ENCODE measurements around the gene ANKRD33B. TPM values are rescaled to one million over a fixed set of nuclear protein-coding genes. Genes with fewer than 3 reads are reported as not detected.

ANKRD33B gene
- total RNA-seq, 1 donor from 2014 or later, result 0.84 TPM

DNA sequence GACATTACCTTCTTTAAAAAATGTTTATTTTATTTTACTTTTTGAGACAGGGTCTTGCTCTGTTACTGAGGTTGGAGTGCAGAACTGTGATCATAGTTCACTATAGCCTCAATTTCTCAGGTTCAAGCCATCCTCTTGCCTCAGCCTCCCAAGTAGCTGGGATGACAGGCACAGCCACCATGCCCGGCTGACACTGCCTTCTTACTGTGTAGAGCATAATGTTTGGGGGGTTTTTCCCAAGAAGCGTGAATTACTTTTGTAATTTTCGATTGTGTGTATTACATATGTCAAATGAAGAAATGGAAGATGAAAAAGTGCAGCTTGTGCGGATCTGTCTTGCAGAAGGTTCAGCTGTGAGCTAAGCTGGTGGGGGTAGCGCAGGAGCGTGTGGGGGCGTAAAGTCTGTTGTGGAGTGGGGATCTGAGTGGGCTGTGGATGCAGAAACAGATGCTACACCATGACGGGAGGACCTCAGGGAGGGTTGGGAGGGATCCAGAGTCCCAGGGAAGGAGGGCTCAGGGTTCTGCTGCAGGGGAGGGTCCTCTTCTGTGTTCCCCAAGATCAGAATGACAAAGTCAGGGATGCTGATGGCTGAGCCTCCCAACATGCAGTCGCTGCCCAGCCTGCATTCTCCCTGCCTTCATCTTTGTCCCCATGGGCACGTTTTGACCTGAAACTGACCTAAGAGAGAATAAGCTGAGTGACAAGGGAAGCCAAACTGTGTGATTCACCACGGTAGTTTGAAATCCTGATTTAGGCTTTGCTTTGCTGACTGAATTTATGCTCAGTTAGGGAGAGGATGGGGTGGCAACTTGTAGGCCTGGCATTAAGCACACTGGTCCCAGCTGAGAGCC, 6.8 kb upstream of the ANKRD33B start:
- TF ChIP-seq, protein P1, sequence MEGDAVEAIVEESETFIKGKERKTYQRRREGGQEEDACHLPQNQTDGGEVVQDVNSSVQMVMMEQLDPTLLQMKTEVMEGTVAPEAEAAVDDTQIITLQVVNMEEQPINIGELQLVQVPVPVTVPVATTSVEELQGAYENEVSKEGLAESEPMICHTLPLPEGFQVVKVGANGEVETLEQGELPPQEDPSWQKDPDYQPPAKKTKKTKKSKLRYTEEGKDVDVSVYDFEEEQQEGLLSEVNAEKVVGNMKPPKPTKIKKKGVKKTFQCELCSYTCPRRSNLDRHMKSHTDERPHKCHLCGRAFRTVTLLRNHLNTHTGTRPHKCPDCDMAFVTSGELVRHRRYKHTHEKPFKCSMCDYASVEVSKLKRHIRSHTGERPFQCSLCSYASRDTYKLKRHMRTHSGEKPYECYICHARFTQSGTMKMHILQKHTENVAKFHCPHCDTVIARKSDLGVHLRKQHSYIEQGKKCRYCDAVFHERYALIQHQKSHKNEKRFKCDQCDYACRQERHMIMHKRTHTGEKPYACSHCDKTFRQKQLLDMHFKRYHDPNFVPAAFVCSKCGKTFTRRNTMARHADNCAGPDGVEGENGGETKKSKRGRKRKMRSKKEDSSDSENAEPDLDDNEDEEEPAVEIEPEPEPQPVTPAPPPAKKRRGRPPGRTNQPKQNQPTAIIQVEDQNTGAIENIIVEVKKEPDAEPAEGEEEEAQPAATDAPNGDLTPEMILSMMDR (conservative IDR thresholded peaks at IDR 0.05), result no peak
- Mint-ChIP-seq H3K4me3 (no peak overlapping the region), H3K9me3 (no peaks in the 10 kb centered on the region), H3K4me1 (no peaks in the 10 kb centered on the region), H3K27ac (ENCODE audit: unreplicated experiment) (no peak overlapping the region), H3K27me3 (ENCODE audit: low read depth) (peaks cover 75% of the 10 kb centered on the region), H3K36me3 (ENCODE audit: low read depth) (no peaks in the 10 kb centered on the region)
- DNase-seq (ENCODE audit: low read depth, low spot score), result no peak

DNA sequence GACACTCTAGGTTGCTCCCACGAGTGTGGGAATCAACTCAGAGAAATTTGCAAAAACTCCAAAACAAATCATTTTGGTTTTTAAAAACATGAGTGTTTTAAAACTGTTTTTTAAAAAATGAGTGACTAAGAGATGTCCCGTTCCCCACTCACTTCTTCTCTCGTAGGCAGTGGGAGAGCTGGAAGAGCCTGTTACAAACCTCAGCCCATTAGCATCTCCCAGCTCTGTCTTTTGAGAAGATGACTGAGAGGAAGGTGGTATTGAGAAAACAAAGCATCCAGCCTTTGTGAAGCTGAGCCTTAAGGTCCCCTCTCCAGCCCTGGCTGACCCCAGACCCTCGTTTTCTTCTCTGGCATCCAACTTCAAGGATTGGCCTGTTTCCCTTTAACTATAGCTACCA, 4.7 kb upstream of the ANKRD33B start:
- Mint-ChIP-seq H3K27ac (ENCODE audit: unreplicated experiment) (no peak overlapping the region), H3K4me1 (no peaks in the 10 kb centered on the region), H3K36me3 (ENCODE audit: low read depth) (no peaks in the 10 kb centered on the region), H3K9me3 (no peaks in the 10 kb centered on the region), H3K4me3 (no peak overlapping the region), H3K27me3 (ENCODE audit: low read depth) (peaks cover 83% of the 10 kb centered on the region)
- DNase-seq (ENCODE audit: low read depth, low spot score), result no peak
- TF ChIP-seq, protein P1 (conservative IDR thresholded peaks at IDR 0.05), result no peak

DNA sequence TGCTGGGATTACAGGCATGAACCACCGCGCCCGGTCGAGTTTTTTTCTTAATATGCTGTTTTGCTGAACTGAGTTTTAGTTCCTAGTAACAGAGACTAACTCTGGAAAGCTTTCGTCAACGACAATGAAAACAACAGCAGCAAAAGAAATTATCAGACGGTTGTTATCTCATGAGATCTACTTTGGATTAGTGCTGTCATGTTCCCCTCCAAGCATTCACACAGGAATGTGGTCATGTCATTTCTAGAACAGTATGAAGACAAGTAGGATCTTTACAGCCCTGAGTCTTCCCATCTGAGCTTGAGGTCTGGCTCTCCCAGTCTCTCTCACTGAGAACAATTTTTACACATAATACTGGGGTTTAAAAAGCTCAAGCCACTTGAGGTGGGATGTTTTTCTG, 4.0 kb upstream of the ANKRD33B start:
- Mint-ChIP-seq H3K27ac (ENCODE audit: unreplicated experiment) (no peak overlapping the region), H3K4me1 (no peaks in the 10 kb centered on the region), H3K27me3 (ENCODE audit: low read depth) (peaks cover 83% of the 10 kb centered on the region), H3K9me3 (no peaks in the 10 kb centered on the region), H3K4me3 (no peak overlapping the region), H3K36me3 (ENCODE audit: low read depth) (no peaks in the 10 kb centered on the region)
- TF ChIP-seq, protein P1 (conservative IDR thresholded peaks at IDR 0.05), result no peak
- DNase-seq (ENCODE audit: low read depth, low spot score), result no peak

- TF ChIP-seq, protein P1 (conservative IDR thresholded peaks at IDR 0.05), result no peak
- no peak for DNase-seq (ENCODE audit: low read depth, low spot score)
- H3K9me3 Mint-ChIP-seq, result no peaks in the 10 kb centered on the region
- H3K36me3 Mint-ChIP-seq (ENCODE audit: low read depth), result no peaks in the 10 kb centered on the region
- peak overlapping the region; percentile 64 for H3K4me3 Mint-ChIP-seq
- peaks cover 87% of the 10 kb centered on the region for H3K27me3 Mint-ChIP-seq (ENCODE audit: low read depth)
- H3K27ac Mint-ChIP-seq (ENCODE audit: unreplicated experiment), result no peak overlapping the region
- peaks cover 6% of the 10 kb centered on the region for H3K4me1 Mint-ChIP-seq
These were observed 1.4 kb upstream of the ANKRD33B start for GRCh38 chr5:10562201-10563109.

DNA sequence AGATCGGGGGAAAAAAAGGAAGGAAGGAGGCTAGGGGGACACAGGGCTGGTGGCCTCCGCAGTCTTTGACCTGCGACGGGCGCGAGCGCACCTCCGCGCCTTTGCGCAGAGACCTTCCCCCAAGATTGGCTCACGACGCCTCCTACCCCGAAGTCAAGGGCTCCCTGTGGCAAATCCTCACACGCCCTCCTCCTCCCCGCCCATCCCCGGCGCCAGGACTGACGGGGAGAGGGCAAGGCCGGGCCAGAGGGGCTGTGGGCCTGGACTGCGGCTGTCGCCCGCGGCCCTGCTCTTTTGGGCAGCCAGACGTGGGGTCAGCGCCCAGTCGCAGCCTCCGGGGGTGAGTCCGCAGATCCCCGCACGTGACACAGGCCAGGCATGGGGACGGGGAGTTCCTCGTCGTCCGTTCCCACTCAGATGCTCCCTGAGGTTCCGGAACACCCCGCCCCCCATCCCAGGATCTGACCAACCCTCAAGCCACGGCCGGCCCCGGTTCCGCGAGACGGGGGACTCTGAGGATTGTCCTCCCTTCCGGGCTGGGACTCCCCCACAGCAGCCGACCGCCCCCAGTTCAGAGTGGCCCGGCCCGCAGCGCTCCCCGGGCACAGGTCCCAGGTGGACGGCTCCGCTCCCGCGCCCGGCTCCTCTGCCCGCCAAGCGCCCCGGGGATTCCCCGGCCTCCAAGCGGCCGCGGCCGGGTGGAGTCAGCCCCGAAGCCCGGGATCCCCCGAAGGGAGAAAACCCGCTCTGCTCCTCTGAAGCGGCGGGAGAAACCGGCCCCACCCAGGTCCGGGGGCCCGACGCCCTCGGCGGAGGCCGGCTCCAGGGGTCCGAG, 543 bp upstream of the ANKRD33B start:
- Mint-ChIP-seq H3K4me3 (peak overlapping the region; percentile 51), H3K27ac (ENCODE audit: unreplicated experiment) (no peak overlapping the region), H3K36me3 (ENCODE audit: low read depth) (no peaks in the 10 kb centered on the region), H3K4me1 (peaks cover 9% of the 10 kb centered on the region), H3K27me3 (ENCODE audit: low read depth) (peaks cover 88% of the 10 kb centered on the region), H3K9me3 (no peaks in the 10 kb centered on the region)
- TF ChIP-seq, protein P1 (conservative IDR thresholded peaks at IDR 0.05), result no peak
- DNase-seq (ENCODE audit: low read depth, low spot score), result no peak

Data from neural crest cell (in vitro differentiated cells).